Activated CD4-positive, CD25-positive, alpha-beta regulatory T cell treated with anti-CD3 and anti-CD28 coated beads, Interleukin-2, amount 50 U/mL, for 16 hours (primary cell): Measurements from ENCODE around the gene GSC2.
A peak's percentile ranks its signal among the peaks of the same experiment; 100 is the strongest.

Source experiments
- DNase-seq: peaks from one replicate; pipeline ENCODE4 v3.0.0-alpha.2; 2020; ENCODE audit warnings: low read depth, low spot score

GSC2 gene

DNA sequence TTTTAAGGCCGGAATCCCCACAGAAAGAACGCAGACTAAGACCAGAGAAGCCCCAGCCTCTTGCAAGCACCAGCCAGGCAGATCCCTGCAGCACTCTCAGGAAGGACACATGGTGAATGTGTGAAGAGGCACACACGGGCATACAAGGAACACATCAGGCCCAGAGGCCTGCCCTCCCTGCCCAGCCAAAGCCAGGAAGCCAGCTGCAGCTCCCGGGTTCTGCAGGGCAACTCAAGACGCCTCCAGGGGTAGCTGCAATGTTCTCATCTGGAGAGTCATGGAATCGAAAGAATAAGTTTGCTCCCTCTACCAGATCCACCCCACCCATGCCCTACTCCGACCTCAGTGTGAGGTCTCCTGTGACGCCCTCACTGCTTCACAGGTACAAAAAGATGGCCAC, 30.1 kb downstream of the GSC2 start:
- DNase-seq, result no peak

- no peak for DNase-seq
Observed at GRCh38 chr22:19118329-19118880, 31.7 kb downstream of the GSC2 start.

GRCh38 chr22:19117111-19117512, 33.0 kb downstream of the GSC2 start:
- DNase-seq, result no peak

- no peak for DNase-seq
Observed at GRCh38 chr22:19115628-19116027, 34.5 kb downstream of the GSC2 start.

DNA sequence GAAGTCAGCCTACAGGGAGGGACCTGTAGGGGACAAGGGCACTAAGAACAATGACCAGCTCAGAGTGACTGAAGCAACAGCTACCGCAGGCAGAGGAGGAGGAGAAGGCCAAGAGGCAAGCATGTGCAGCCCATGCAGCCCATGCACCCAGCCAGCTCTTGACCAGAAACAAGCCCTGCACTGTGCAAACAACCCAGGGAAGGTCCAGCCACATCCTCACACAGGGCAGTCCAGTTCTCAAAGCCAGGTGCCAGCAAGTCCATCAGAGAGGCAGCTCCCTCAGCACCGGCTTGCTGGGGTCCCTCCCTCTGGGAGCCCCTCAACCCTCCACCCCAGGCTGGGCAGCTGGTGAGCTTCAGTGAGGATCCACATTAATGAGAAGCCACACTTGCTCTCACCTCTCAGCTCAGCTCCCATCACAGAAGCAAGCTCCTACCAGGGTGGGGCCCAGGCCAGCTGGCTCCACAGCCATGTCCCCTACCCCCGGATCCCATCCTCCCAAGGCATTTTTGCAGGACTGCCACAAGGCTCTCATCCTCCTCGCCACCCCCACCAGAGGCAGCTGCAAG, 35.0 kb downstream of the GSC2 start:
- no peak for DNase-seq

- no peak for DNase-seq
Observed at GRCh38 chr22:19113429-19113828, 36.7 kb downstream of the GSC2 start.

- no peak for DNase-seq
Observed at GRCh38 chr22:19111584-19111983, 38.5 kb downstream of the GSC2 start.

DNA sequence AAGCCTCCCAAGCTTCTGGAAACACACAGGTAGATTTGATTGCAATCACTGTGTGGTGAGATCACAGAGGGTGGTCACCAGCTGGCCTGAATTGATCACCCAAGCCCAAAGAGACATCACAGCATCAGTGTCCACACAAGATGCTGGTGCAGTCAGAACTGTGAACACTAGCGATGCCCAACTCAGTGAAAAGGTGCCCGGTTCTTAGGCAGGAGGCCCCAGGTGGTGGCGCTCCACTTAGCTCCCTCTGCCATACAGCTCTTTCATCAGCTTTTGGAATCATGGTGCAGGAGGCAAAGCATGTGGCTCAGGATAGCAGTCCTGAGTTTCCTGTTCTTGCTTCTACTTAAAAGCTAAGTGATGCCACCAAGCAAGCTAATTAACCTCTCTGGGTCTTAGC, 39.0 kb downstream of the GSC2 start:
- DNase-seq, result no peak

DNA sequence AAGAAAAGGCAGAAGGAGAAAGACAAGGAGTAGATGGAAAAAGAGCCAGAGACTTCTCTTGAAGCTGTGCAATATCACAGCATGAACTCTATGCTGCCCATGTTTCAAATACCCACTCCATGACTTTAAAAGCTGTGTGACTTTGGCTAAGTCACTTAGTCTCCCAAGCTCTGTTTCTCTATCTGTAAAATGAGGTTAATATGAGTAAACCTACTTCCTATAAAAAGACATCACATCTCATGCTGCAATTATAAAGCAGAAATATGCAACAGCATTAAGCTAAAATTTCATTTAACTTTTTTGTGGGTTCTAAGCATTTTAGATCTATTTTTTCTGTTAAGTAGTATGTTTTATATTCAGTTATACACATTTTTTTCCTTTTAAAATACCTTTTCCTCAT, 39.4 kb downstream of the GSC2 start:
- DNase-seq, result no peak

- DNase-seq, result no peak
Observed at GRCh38 chr22:19110064-19110458, 40.0 kb downstream of the GSC2 start.

GRCh38 chr22:19109198-19110063, 40.7 kb downstream of the GSC2 start:
- peak; percentile 36 for DNase-seq

DNA sequence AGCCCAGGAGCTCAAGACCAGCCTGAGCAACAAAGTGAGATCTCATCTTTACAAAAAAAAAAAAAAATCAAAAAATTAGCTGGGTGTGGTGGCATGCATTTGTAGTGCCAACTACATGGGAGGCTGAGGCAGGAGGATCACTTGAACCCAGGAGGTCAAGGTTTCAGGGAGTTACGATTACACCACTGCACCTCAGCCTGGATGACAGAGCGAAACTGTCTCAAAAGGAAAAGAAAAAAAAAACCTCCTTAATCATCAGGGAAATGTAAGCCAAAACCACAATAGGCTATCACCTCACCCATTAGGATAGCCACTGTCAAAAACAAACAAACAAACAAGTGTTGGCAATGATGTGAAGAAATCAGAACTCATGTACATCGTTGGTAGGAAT, 41.3 kb downstream of the GSC2 start:
- no peak for DNase-seq

- DNase-seq, result no peak
Observed at GRCh38 chr22:19107730-19108074, 42.4 kb downstream of the GSC2 start.

DNA sequence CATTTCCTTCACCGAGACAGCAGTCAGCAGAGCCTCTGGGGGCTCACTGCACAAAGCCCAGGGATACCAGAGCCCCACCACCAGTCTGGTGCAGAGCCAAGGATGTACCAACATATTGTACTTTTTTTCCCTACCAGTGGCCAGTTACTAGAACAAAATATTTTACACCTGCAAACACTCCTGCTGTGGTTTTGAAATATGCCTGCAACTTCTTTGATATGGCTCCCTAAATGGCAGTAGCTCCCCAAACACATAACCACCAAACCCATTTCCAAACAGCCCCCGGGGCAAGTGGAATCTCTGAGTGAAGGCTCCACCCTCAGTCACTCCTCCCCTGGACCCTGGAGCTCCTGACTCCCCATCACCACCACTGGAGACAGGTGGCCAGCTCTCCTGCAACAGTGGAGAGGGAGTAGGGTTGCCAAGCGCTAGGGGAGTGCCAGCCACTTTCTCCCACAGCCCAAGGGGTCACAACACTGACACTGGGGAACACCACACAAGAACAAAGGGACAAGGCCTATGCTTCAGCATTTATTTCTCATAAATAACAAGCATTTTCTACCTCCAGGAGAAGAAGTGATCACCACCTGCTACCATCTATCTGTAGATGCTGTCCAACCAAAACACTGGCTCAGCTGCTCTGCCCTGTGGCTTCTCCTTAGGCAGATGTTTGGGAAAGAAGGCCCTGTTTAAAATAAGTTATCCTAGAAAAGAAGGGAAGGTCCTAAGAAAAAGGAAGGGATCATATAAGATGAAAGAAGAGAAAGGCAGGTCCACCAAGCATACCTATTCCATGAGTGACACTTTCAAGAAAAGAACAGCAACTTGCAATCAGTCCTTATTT, 43.0 kb downstream of the GSC2 start:
- no peak for DNase-seq

GRCh38 chr22:19105867-19106802, 44.0 kb downstream of the GSC2 start:
- peak; percentile 24 for DNase-seq

GRCh38 chr22:19105456-19105855, 44.6 kb downstream of the GSC2 start:
- DNase-seq, result no peak

GRCh38 chr22:19103880-19104821, 45.9 kb downstream of the GSC2 start:
- DNase-seq, result no peak

DNA sequence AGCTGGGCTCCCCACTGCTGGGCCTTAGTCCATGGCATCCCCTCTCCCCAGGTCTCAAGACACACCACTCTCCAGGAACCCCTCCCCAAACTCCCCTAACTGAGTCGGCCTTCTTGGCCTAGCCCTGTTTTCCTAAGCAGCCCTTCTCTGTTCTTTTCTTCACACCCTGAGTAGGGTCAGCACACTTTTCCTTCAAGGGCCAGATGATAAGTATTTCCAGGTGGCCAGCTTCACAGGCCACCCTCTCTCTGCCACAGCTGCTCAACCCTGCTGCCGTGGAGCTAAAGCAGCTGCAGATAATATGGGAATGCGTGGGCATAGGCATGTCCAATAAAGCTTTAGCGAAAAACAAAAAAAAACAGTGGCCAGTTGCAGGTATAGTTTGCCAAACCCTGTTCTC, 51.9 kb downstream of the GSC2 start:
- no peak for DNase-seq

DNA sequence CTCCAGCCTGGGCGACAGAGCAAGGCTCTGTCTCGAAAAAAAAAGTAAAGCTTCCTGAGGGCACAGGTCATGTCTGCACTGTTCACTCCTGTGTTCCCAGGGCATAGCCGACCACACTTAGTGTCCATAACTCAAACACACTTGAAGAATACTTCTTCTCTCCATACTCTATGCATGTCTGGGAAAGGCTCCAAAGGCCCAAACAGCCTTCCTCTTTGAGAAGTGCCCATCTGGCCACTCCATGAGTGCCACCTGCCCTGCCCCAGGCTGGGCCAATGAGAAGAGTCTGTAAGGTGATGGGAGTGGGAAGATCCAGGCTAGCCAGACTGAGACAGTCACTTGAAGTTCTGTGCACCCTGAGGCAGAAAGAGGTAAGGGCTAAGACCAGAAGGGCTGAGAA, 52.6 kb downstream of the GSC2 start:
- no peak for DNase-seq
